Small intestine (tissue), 7 donors: ENCODE measurements around the gene CAMK1D. TPM values are rescaled to one million over a fixed set of nuclear protein-coding genes. Genes with fewer than 3 reads are reported as not detected.

ENCODE experiments used
- DNase-seq, 2 donors: peaks; one replicate each; pipeline versions ENCODE4 v3.0.0 to v3.0.0-alpha.2; 2013
- FAIRE-seq: peaks from 2 replicates; lab custom pipeline; 2012; peaks lifted over from hg19 to GRCh38; lab: Jason Lieb, UNC
- H3K27ac ChIP-seq, 3 donors: one replicate each; pipeline ENCODE4 v1.5.1; 2013; ENCODE audit warnings: low read length in 2 of 3, mild to moderate bottlenecking in 2 of 3, control low read depth in 1 of 3, inconsistent platforms in 1 of 3, low read depth in 1 of 3, moderate library complexity in 1 of 3
- H3K27me3 ChIP-seq, 3 donors: one replicate each; pipeline ENCODE4 v1.6.1; 2013; ENCODE audit warnings: low read length in 3 of 3, inconsistent platforms in 1 of 3; ENCODE audit not compliant: control insufficient read depth in 3 of 3, insufficient read depth in 3 of 3
- H3K36me3 ChIP-seq, 3 donors: one replicate each; pipeline ENCODE4 v1.6.1; 2013; ENCODE audit warnings: low read length in 3 of 3, inconsistent platforms in 1 of 3, low read depth in 1 of 3, mild to moderate bottlenecking in 1 of 3, moderate library complexity in 1 of 3; ENCODE audit not compliant: control insufficient read depth in 3 of 3, insufficient read depth in 2 of 3
- H3K4me1 ChIP-seq, 3 donors: one replicate each; pipeline ENCODE4 v1.6.1; 2013; ENCODE audit warnings: low read length in 2 of 3, inconsistent platforms in 1 of 3, low read depth in 1 of 3, mild to moderate bottlenecking in 1 of 3, moderate library complexity in 1 of 3; ENCODE audit not compliant: control insufficient read depth in 3 of 3, insufficient read depth in 2 of 3
- H3K4me3 ChIP-seq, 3 donors: one replicate each; pipeline ENCODE4 v1.5.1; 2013; ENCODE audit warnings: low read length in 3 of 3, control low read depth in 1 of 3, inconsistent platforms in 1 of 3, low read depth in 1 of 3, mild to moderate bottlenecking in 1 of 3, moderate library complexity in 1 of 3
- H3K9me3 ChIP-seq, 2 donors: one replicate each; pipeline ENCODE4 v1.6.1; 2013; ENCODE audit warnings: low read depth in 1 of 2, low read length in 1 of 2; ENCODE audit not compliant: control insufficient read depth in 2 of 2, insufficient read depth in 1 of 2
- WGBS, 3 donors: extraction: QIAGEN DNeasy Blood & Tissue Kit; methylation state at CpG; one replicate each; pipeline ENCODE4 v1.1.7; 2013; 5-methylcytosine and 5-hydroxymethylcytosine counted together
- polyA plus RNA-seq, 4 donors: library from polyadenylated mRNA; stranded (reverse) in 3 of 4; unstranded in 1 of 4; fragments of 200-250 nt in 3 of 4; fragments of 120-200 nt in 1 of 4; gene quantifications; one replicate each; pipeline versions ENCODE4 v1.2.1 to v1.2.3, GENCODE V29; 2013
- donor health status: healthy with polysubstance abuse.
- donor health status: control.
- donor health status: control.
- donor health status: Bipolar disorder and iron deficiency.
- donor health status: healthy.

The CAMK1D gene
- polyA plus RNA-seq, 4 donors: 0.45 to 9.7 (median 3.8) TPM

DNA sequence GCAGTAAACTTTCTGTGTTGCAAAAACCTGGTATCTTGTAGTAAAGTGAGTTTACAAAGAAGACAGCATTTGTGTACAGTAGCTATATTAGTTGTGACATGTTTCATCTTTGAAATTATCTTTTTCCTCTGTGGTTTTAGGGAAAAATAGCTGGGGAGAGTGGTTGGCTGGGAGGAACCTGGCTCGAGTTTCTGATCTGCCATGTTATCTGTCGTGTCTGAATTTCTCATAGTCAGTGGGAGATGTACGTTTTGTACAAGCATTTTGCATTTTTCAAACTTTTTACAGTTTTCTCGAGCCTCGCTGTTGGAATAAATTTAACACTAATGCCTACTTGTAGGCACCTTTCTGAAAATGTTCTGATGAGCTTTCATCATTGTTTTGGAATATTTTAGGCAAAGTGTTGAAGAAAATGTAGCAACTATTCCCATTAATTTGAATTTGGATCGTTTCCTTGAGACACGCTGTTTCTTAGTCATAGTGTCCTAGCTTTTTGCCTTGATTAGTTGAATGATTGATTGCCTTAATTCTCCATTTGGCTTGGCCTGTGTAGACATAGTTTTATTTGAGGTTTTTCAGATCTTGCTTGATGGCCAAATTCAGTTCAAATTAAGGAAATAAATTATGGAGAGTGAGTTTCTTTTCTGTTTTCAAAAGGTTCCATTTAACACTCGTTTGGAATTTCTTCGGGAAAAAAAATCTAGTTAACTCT is 65.1 kb downstream of the CAMK1D start:
- H3K27me3 ChIP-seq: no peaks in the 10 kb centered on the region
- no peak for DNase-seq
- H3K27ac ChIP-seq: no peak overlapping the region
- peaks cover 3 to 11% (median 5%) of the 10 kb centered on the region in 3 donors for H3K4me1 ChIP-seq
- WGBS, 3 donors: 69 to 91% (median 84%) methylated on average over 9 of the region's 9 CpGs
- H3K9me3 ChIP-seq: no peaks in the 10 kb centered on the region
- H3K36me3 ChIP-seq: no peaks in the 10 kb centered on the region
- H3K4me3 ChIP-seq: no peak overlapping the region
- no peak for FAIRE-seq

DNA sequence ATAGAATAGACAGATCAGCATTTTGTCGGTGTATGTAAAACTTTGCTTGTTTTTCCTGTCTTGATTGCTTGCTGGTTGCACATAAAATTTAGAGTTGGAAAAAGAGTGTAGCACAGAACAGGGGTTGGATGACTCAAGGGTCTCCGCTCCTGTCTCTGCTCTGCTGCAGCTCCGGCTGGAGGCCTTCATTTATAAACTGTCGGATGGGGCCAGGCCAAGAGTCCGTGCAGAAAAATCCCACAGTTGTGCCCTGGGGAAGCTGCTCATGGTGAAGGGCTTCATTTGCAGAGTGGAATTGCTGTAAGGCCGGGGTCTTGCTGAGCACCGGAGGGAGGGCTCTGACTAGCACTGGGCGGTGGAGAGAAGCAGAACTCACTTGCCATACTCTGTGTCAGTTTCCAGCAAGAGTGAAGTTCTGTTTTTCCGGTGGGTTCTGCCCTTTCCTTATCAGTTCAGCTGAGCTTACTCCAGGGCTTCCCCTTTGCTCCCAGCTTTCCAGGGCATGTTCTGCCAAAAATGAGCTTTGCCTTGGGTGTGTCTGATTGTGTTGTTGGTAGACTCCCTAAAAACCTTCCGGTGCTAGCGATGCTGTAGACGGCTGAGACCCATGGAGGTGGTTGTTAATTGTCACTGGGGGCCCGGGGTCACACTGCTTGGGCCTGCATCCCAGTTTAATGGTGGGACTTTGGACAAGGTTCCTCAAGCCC is 67.2 kb downstream of the CAMK1D start:
- WGBS, 3 donors: 32 to 52% (median 51%) methylated on average over 13 of the region's 13 CpGs
- Histone ChIP-seq H3K4me1 (peaks cover 3 to 11% (median 5%) of the 10 kb centered on the region in 3 donors), H3K27me3 (no peaks in the 10 kb centered on the region), H3K36me3 (no peaks in the 10 kb centered on the region), H3K9me3 (no peaks in the 10 kb centered on the region), H3K4me3 (no peak overlapping the region), H3K27ac (no peak overlapping the region)
- FAIRE-seq (no peak), DNase-seq (peak in 1 of 2 donors; percentile 48)

DNA sequence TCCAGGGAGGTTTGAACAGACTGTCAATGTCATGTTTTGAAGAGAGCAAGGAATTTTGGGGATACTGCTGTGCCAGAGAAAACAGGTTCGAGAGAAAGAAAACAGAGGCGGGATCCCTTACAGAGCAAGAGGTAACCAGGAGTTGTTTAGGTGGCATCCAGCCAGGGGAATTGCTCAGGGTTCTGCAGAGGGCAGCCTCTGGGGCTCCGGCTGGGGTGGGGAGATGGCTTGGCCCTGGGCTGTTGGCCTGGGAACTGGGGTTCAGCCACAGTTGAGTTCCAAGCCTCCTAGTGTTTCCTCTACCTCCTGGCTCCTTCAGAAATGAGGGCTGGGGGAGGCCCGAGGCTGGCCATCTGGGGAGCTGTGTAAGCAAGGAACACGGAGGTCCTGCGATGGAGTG is 68.0 kb downstream of the CAMK1D start:
- DNase-seq: no peak
- no peak overlapping the region for H3K4me3 ChIP-seq
- H3K27ac ChIP-seq: no peak overlapping the region
- no peaks in the 10 kb centered on the region for H3K36me3 ChIP-seq
- FAIRE-seq: no peak
- H3K27me3 ChIP-seq: no peaks in the 10 kb centered on the region
- peaks cover 3 to 11% (median 5%) of the 10 kb centered on the region in 3 donors for H3K4me1 ChIP-seq
- WGBS, 3 donors: 64 to 75% (median 68%) methylated on average over 6 of the region's 6 CpGs
- H3K9me3 ChIP-seq: no peaks in the 10 kb centered on the region

DNA sequence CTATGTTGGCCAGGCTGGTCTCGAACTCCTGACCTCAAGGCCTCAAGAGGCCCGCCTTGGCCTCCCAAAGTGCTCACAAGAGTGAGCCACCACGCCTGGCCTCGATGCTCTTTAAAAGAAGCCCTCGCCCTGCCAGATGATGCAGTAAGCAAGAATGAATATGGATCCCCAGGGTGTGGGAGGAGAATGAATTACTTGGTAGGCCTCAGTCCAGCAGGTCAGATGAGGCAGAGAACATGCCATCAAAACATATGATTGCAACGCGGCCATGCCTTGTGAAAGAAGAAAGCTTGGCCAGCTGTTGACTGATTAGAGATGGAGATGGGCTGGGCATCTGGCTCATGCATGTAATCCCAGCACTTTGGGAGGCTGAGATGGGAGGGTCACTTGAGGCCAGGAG is 68.7 kb downstream of the CAMK1D start:
- Histone ChIP-seq H3K27ac (no peak overlapping the region), H3K4me1 (peaks cover 3 to 11% (median 5%) of the 10 kb centered on the region in 3 donors), H3K4me3 (no peak overlapping the region), H3K27me3 (no peaks in the 10 kb centered on the region), H3K36me3 (no peaks in the 10 kb centered on the region), H3K9me3 (no peaks in the 10 kb centered on the region)
- DNase-seq (no peak), FAIRE-seq (no peak)
- 88 to 96% (median 95%) methylated on average over 7 of the region's 7 CpGs for WGBS, 3 donors

DNA sequence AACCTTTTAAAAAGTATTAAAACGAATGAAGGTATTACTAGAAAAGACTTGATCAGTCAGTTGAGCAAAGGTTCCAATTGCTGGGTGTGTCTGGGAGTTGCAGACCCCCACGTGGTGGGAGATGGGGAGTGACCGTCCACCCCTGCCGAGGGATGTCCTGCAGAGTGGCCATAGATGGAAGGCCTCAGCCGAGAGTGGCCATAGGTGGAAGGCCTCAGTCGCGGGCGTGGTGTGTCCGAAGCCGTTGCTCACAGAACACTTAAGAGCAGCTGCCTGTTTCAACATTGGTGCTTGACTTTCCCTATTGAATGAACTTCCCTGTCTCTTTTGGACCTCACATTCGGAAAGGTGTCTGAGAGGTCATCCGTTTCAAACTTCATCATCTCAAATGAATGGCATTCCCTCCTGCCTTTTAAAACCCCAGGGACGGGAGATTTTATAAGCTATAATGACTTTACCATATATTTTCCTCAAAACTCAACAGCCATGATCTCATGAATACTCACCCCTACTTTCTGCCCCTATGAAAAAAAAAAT is 69.4 kb downstream of the CAMK1D start:
- H3K27me3 ChIP-seq: no peaks in the 10 kb centered on the region
- no peak overlapping the region for H3K4me3 ChIP-seq
- H3K9me3 ChIP-seq: no peaks in the 10 kb centered on the region
- DNase-seq: no peak
- peaks cover 3 to 11% (median 5%) of the 10 kb centered on the region in 3 donors for H3K4me1 ChIP-seq
- no peak for FAIRE-seq
- H3K36me3 ChIP-seq: no peaks in the 10 kb centered on the region
- 80 to 87% (median 83%) methylated on average over 13 of the region's 13 CpGs for WGBS, 3 donors
- no peak overlapping the region for H3K27ac ChIP-seq

DNA sequence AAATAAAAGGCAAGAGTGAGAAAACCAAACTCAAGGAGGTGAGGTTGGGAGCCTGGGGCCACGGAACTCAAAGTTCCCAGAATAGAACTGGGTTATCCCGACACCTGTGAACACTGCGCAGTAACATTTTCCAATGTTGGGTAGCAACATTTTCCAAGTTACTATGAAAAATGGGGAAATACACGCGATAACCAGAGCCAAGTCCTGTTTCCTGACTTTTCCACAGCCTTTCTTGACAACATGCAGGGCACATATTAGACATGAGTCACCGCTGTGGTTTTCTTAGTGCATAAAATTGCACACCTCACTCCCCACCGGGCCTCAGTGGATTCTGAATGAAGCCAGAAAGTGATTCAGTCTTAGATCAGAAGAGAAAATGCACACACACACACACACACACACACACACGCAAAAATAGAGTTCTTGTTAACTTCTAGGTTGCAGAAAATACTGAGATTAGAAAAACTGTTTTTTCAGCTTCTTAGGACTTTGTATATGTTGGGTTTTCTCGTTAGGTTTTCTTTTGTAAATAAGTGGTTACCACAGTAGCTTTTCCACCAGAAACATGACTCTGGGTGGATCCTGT is 70.0 kb downstream of the CAMK1D start:
- peaks cover 3 to 11% (median 5%) of the 10 kb centered on the region in 3 donors for H3K4me1 ChIP-seq
- H3K9me3 ChIP-seq: no peaks in the 10 kb centered on the region
- WGBS, 3 donors: 53 to 74% (median 72%) methylated on average over 9 of the region's 9 CpGs
- FAIRE-seq (no peak), DNase-seq (no peak)
- no peaks in the 10 kb centered on the region for H3K36me3 ChIP-seq
- no peak overlapping the region for H3K27ac ChIP-seq
- H3K27me3 ChIP-seq: no peaks in the 10 kb centered on the region
- H3K4me3 ChIP-seq: no peak overlapping the region

DNA sequence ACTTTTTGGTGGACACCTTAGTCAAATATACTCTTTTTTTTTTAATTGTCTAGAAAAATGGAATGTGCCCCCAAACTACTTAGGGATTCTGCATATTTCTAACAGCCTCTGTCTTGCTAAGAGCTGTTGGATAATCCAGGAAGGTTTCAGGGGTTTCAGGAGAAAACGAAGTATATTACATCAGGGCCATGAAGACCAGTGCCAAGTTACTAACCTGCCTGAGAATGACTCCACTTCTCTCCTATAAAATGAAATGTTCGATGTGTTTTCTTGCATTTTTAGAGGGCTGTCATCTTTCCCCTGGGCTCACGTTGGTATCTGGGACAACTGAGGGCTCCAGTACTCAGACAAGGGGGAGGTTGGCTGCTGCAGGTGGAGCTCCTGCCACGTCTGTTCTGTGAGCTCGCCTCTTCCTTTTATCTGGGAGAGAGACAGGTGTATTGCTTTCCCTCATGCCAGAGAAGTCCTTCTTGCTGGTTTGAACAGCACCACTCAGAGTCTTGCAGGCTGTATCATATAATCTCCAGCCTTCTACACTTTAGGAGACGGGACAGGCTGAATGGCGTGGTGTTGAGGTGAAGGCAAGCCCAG is 71.3 kb downstream of the CAMK1D start:
- Histone ChIP-seq H3K9me3 (no peaks in the 10 kb centered on the region), H3K36me3 (peaks cover 0 to 2% (median 0%) of the 10 kb centered on the region in 3 donors), H3K4me3 (no peak overlapping the region), H3K27me3 (no peaks in the 10 kb centered on the region), H3K27ac (no peak overlapping the region), H3K4me1 (peaks cover 3 to 11% (median 5%) of the 10 kb centered on the region in 3 donors)
- no peak for FAIRE-seq
- WGBS, 3 donors: 24 to 76% (median 47%) methylated on average over 7 of the region's 7 CpGs
- DNase-seq: peak in 1 of 2 donors; percentile 28

DNA sequence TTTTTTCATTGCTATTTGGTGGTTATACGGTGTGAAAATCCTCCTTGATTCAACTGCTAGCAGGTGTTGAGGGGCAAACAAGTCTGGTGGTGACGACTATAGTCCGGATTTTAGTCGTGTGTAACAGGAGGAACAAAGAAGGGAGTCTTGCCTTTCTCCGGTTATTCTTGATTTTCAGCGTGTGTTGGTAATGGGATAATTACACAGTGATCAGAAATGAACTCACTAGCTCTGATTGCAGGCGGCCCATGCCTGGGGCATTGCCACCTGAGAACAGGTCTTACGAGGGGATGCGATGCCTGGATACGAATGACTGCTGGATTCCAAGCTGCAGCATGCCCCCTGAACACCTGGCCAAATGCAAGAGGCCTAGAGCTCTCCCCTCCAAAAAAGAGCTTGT is 72.8 kb downstream of the CAMK1D start:
- WGBS, 3 donors: 91 to 97% (median 96%) methylated on average over 10 of the region's 10 CpGs
- DNase-seq (no peak), FAIRE-seq (no peak)
- Histone ChIP-seq H3K9me3 (no peaks in the 10 kb centered on the region), H3K27ac (no peak overlapping the region), H3K36me3 (peaks cover 0 to 2% (median 0%) of the 10 kb centered on the region in 3 donors), H3K4me3 (no peak overlapping the region), H3K27me3 (no peaks in the 10 kb centered on the region), H3K4me1 (peaks cover 0 to 2% (median 0%) of the 10 kb centered on the region in 3 donors)
